ENCODE data around the gene OS9.
A peak's percentile ranks its signal among the peaks of the same experiment; 100 is the strongest.

The OS9 gene

DNA sequence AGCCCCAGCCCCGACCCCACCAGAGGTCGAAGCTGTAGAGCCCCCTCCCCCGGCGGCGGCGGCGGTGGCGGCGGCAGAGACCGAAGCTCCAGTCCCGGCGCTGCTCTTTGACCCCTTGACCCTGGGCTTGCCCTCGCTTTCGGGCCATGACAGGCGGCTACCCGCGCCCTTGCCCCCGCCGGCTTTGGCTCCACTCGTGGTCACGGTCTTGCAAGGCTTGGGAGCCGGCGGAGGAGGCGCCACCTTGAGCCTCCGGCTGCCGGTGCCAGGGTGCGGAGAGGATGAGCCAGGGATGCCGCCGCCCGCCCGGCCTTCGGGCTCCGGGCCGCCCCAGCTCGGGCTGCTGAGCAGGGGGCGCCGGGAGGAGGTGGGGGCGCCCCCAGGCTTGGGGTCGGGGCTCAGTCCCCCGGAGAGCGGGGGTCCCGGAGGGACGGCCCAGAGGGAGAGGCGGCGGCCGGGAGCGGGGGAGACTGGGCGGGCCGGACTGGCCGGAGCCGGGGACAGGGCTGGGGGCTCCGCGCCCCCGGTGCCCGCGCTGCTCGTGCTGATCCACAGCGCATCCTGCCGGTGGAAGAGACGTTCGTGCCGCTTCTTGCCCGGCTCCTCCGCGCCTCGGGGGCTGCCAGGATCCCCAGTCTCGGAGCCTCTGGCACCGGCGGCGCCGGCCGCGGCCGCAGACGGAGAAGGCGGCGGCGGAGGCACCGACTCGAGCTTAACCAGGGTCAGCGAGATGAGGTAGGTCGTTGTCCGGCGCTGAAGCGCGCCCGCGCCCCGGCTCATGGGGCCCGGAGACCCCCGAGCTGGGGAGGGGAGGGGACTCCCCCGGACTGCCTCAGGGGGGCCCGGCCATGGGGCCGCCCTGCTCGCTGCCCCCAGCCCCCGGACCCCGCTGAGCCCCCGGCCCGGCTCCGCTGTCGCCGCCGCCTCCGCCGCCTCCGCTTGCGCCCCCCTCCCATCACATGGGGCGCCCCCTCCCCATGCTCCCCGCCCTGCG lies 43.8 kb downstream of the OS9 start:
- H3K27ac ChIP-seq, result peak overlapping the region; percentile 15; the same call in 1 of the 2 replicates
- TF ChIP-seq, protein P1, sequence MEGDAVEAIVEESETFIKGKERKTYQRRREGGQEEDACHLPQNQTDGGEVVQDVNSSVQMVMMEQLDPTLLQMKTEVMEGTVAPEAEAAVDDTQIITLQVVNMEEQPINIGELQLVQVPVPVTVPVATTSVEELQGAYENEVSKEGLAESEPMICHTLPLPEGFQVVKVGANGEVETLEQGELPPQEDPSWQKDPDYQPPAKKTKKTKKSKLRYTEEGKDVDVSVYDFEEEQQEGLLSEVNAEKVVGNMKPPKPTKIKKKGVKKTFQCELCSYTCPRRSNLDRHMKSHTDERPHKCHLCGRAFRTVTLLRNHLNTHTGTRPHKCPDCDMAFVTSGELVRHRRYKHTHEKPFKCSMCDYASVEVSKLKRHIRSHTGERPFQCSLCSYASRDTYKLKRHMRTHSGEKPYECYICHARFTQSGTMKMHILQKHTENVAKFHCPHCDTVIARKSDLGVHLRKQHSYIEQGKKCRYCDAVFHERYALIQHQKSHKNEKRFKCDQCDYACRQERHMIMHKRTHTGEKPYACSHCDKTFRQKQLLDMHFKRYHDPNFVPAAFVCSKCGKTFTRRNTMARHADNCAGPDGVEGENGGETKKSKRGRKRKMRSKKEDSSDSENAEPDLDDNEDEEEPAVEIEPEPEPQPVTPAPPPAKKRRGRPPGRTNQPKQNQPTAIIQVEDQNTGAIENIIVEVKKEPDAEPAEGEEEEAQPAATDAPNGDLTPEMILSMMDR (conservative IDR thresholded peaks at IDR 0.05), result peak; percentile 68

DNA sequence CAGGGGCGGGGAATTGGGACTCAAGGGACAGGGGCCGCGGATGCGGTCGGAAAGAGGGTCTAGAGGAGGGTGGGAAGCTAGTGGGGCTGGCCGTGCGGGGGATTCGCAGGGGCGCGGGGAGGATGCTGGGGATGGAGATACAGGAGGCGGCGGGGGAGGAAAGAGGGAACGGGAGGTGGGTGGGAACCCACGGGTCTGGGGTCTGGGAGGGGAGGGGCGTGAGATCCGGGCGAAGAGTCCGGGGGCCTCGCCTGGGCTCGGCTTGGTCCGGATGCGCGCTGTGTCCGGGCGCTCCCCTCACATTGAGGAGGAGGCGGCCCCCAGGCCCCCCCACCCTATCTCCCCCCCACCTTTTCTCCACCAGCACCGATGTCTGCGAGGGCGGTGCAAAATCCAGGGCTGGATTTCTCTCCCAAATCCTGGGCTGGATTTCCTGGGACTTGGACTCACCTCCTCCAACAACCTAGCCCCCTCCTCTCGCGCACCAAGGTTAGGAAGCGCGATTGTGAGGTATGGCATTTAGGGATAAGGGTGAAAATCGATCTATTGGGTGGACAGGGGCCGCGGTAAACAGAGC lies 44.8 kb downstream of the OS9 start, which contains the start of gene AGAP2:
Gene AGAP2 (minus strand): TSS at position 82 of the 577 bp plus-strand sequence. CDS start 496 bp downstream, outside the sequence.
- H3K27ac ChIP-seq, result peak within 1 kb of the TSS; percentile 15; the same call in 1 of the 2 replicates
- TF ChIP-seq, protein P1 (conservative IDR thresholded peaks at IDR 0.05), result no peak

DNA sequence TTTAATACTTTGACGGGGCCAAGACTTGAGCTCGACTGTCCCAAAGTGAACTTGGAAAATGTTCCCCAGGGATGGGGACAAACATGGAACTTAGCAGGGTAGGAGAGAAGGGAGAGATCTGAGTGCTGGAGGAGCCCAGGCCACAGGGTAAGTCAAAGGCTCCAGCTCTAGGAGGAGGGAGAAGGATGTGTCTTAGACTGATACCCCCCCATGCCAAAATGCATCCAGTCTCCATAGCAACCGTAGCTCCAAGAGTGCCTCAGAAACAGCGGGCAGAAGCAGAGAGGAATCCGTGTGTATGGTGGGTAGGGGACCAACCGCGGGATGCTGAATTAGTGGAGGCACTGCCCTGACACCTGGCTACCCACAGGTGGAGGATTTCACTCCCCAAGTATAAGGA lies 45.5 kb downstream of the OS9 start:
- TF ChIP-seq, protein P1 (conservative IDR thresholded peaks at IDR 0.05), result no peak
- no peak overlapping the region for H3K27ac ChIP-seq

DNA sequence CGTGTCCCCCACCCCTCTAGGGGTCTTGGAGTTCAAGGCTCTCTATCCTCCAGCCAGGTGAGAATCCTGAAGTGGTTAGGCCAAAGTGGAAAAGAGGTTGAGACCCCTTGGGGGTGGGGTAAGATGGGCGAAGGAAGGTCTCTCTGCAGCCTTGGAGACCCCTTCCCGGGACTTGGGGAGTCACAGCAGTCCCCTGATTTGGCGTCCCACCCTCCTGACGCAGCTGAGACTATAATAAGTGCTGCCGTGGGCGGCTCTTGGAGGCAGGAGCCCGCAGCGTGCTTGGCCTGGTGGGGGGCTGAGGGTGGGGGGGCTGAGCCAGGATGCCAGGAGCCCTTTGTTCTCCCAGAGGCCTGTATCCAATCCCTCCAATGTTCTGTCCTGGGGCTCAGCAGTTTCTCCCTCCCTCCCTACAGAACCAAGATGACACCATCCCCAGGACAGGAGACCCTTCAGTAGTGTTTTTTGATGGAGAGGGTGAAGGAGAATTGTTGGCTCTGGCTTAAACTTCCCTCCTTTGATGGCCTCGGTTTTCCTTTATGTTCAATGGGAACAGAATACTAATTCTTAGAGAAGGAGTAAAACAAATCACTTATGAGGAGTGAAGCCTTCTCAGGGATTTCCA lies 46.1 kb downstream of the OS9 start:
- no peak overlapping the region for H3K27ac ChIP-seq
- TF ChIP-seq, protein P1 (conservative IDR thresholded peaks at IDR 0.05), result no peak

DNA sequence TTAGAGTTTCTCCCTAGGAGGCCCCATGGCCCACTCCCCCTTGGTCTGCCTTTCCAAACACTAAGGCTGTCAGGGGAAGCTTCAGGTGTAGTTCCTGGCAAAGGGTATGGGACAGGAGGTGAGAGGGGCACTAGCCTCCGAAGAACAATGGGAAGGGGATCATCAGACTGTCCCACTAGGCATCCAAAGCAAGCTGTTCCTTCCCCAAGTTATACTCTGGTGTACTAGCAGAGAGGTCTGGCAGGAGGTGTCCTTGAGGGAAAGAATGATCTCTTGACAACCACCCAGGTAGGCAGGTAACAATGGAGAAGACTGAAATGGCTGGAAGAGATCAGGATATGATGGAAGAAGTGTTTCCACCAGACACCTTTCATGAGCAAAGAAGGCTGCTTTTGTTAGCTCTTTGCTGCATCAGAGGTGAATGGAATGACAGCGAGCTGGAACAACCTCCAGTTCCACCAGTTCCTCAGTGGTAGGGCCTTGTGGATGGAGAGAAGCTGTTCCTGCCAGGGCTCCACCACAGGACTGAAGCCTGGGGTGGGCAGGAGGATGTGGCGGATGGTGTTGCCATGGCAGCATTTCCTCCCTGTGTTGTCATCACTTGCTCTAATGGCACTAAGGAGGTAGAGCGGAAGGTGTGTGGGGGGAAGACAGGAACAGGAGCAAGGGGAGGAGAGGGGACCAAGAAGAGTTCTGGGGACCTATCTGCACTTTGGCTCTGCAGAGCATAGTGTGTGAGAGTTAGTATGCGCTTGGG lies 46.9 kb downstream of the OS9 start:
- TF ChIP-seq, protein P1 (conservative IDR thresholded peaks at IDR 0.05), result no peak
- H3K27ac ChIP-seq, result no peak overlapping the region

DNA sequence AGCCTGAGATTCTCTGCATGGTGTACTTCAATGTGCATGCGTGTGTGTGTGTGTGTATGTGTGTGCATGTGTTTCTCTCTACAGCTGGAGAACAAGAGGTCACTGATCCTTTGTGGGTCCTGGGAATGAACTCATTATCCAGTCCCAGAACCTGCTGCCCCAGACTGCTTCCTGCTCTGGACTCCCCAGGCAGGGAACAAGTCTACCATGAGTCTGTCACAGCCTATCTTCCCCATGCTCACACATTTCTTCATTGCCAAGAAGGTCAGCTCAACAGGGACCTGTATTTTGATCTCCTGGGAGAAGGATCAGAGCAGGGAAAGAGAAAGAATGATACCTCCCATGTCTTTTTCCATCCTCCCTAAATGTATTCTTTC lies 47.5 kb downstream of the OS9 start:
- TF ChIP-seq, protein P1 (conservative IDR thresholded peaks at IDR 0.05), result no peak
- H3K27ac ChIP-seq, result no peak overlapping the region

Measured in VCaP (cell line).